ENCODE measurements around the gene SRGAP2C.
"Not testable (repeated sequence)": the region's sequence is repeated elsewhere in the genome, so short reads cannot be mapped to it uniquely, and the experiment has no call there.

DNA sequence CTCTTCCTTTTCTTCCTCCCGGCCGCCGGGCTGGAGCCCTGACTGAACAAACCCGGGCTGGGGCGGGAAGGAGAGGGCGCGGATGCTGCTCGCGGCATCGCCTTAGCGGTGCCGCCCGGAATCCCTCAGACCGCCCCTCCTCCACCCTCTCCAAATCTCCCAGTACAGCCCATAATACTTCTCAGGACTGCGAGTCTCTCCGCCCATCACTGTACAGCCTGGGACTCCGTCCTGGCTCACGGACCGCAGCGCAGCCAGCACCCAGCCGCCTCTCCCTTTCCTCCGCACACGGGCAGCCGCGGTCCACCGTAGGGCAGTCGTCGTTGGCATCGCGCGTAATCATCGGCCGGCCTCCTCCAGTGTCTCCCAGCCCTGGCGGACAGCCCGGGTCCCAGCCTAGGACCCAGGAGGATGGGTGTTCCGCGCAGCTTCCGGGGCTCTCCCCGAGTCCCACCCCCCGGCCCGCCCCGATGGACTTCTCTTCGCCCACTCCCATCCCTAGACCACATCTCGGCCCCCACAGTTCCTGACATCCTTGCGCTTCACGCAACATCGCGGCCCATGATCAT, 449 bp downstream of the SRGAP2C start:
- TF ChIP-seq, protein P1, sequence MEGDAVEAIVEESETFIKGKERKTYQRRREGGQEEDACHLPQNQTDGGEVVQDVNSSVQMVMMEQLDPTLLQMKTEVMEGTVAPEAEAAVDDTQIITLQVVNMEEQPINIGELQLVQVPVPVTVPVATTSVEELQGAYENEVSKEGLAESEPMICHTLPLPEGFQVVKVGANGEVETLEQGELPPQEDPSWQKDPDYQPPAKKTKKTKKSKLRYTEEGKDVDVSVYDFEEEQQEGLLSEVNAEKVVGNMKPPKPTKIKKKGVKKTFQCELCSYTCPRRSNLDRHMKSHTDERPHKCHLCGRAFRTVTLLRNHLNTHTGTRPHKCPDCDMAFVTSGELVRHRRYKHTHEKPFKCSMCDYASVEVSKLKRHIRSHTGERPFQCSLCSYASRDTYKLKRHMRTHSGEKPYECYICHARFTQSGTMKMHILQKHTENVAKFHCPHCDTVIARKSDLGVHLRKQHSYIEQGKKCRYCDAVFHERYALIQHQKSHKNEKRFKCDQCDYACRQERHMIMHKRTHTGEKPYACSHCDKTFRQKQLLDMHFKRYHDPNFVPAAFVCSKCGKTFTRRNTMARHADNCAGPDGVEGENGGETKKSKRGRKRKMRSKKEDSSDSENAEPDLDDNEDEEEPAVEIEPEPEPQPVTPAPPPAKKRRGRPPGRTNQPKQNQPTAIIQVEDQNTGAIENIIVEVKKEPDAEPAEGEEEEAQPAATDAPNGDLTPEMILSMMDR (IDR thresholded peaks at IDR 0.05): not testable (repeated sequence)
- TF ChIP-seq ZFX (IDR thresholded peaks at IDR 0.05; ENCODE audit: borderline replicate concordance): not testable (repeated sequence)
